Pancreas (tissue), 10 donors: ENCODE measurements around the gene BARX1. TPM values are rescaled to one million over a fixed set of nuclear protein-coding genes. Genes with fewer than 3 reads are reported as not detected.

Experiments
- ATAC-seq, 4 donors: fragments of 200-7000 bp; cut with Tn5 transposase; one replicate each; pipeline versions ENCODE4 v1.8.0 to v1.9.1; 2020; ENCODE audit warnings: mild to moderate bottlenecking in 4 of 4, moderate library complexity in 4 of 4
- DNase-seq, 6 donors: peaks; one replicate each; pipeline ENCODE4 v3.0.0-alpha.2; 2020
- FAIRE-seq: peaks from 2 replicates; lab custom pipeline; 2012; peaks lifted over from hg19 to GRCh38; lab: Jason Lieb, UNC
- H3K27ac ChIP-seq, 4 donors: fragments of 200-600 bp; sonication (generic); 1 replicate in 3 of 4; 2 replicates in 1 of 4; pipeline versions ENCODE4 v1.5.0 to v1.8.0; 2020
- H3K27me3 ChIP-seq, 4 donors: fragments of 200-600 bp; one replicate each; pipeline ENCODE4 v1.8.0; 2021
- H3K36me3 ChIP-seq, 3 donors: fragments of 200-600 bp; sonication (generic) in 1 of 3; one replicate each; pipeline versions ENCODE4 v1.5.0 to v1.8.0; 2020 to 2021
- H3K4me1 ChIP-seq, 3 donors: fragments of 200-600 bp; one replicate each; pipeline ENCODE4 v1.8.0; 2021
- H3K4me3 ChIP-seq, 4 donors: fragments of 200-600 bp; sonication (generic) in 2 of 4; one replicate each; pipeline versions ENCODE4 v1.5.0 to v1.8.0; 2020 to 2021
- H3K9me3 ChIP-seq, 4 donors: fragments of 200-600 bp; one replicate each; pipeline ENCODE4 v1.8.0; 2021
- WGBS, 2 donors: extraction: QIAGEN DNeasy Blood & Tissue Kit; methylation state at CpG; one replicate each; pipeline ENCODE4 v1.1.7; 2013; 5-methylcytosine and 5-hydroxymethylcytosine counted together
- intact Hi-C, 3 donors: fragments of 100-400 bp; cut with DNase I; formaldehyde crosslinking; loops; one replicate each; pipeline versions ENCODE4 v1.11.1 to v1.14.2; 2022
- polyA plus RNA-seq, 2 donors: library from polyadenylated mRNA; stranded (reverse); fragments of 200-250 nt; gene quantifications; one replicate each; pipeline ENCODE4 v1.2.3, GENCODE V29; 2013
- total RNA-seq, 6 donors: library from RNA; stranded (reverse); fragmentation: NEBNext Ultra II Directional in 4 of 6; extraction: Animal tissue kit (Norgen Biotek cat#: 25700) in 4 of 6; gene quantifications; one replicate each; pipeline versions ENCODE4 v1.2.1 to v1.2.4, GENCODE V29; 2021 to 2023
- TF ChIP-seq, protein P1 (sequence below), 4 donors: fragments of 200-600 bp; sonication (generic) in 3 of 4; IDR thresholded peaks; one replicate each; pipeline versions ENCODE4 v1.5.0 to v1.8.0; 2021; ENCODE audit warnings: antibody characterized with exemption in 4 of 4
- donor health status: healthy with polysubstance abuse.
- donor health status: DM: no; HTN: no; CAD: no; lungs with moderate emphysema.
- donor health status: DM: no; HTN: no; CAD: no.
- donor health status: control.
- donor health status: control.
- donor health status: Bipolar disorder and iron deficiency.
- donor health status: DM: yes; HTN: yes; CAD: no.
- donor health status: DM: no; HTN: no; CAD: no.
- donor health status: DM: no; HTN: no; CAD: no.
- donor health status: DM: yes; HTN: yes; CAD: no.

The BARX1 gene
- total and polyA plus RNA-seq, 8 donors = 0.19 to 3.7 (median 1.1) TPM; not detected in 3

DNA sequence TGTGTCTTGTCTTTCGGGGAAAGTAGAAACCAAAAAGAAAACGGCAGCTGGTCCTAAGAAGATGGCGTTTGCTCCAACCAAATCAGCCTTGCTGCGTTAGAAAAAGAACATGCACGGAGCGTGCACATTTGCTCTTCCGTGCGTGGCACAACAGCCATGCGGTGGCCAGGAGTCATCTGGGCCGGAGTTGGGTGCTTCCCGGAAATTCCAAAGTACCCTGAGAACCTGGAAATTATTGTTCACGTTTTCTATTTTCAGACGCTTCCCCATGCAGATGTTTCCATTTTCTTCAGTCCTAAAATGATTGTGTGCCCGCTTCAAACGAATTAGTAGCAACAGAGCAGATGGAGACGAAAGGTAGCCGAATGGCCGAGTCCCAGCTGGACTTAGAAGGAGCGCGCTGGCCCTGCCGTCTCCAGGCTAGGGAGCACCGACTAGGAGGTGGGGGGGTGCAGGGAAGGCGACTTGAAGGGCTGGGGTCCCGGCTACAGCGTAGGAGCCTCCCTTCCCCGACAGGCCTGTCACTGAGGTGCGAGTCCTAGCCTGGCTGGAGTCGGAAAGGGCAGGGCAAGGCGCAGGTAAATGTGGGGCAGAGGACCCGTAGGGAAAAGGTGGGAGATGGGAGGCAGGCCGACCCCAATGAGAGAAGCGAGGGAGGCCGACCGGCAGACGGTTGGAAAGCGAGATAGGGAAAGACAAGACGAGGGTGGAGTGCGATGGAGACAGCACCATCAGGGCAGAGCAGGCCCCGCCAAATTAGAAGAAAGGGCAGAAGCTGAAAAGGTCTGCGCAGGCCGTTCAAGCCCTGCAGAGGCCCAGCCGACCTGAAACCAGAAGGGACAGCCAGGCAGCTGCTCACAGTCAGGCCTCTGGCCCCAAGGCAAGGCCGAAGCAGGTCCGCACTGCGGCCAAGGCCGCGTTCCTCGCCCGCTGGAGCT lies 1.4 kb downstream of the BARX1 start:
- WGBS, 2 donors = 43 to 44% methylated on average over 42 to 49 of the region's 49 CpGs
- no peak for FAIRE-seq
- Histone ChIP-seq H3K27me3 (peaks cover 3 to 63% (median 29%) of the 10 kb centered on the region in 4 donors), H3K4me3 (no peak overlapping the region), H3K36me3 (no peaks in the 10 kb centered on the region), H3K9me3 (no peaks in the 10 kb centered on the region), H3K27ac (no peak overlapping the region), H3K4me1 (peaks cover 0 to 17% (median 6%) of the 10 kb centered on the region in 3 donors)
- peak in 1 of 6 donors; percentile 38 for DNase-seq
- intact Hi-C loops = loop anchor here in 1 of 3 donors (10.0 kb wide), 1 partner anchor 269 kb away; no protein-coding TSS in a partner anchor
- TF ChIP-seq, protein P1, sequence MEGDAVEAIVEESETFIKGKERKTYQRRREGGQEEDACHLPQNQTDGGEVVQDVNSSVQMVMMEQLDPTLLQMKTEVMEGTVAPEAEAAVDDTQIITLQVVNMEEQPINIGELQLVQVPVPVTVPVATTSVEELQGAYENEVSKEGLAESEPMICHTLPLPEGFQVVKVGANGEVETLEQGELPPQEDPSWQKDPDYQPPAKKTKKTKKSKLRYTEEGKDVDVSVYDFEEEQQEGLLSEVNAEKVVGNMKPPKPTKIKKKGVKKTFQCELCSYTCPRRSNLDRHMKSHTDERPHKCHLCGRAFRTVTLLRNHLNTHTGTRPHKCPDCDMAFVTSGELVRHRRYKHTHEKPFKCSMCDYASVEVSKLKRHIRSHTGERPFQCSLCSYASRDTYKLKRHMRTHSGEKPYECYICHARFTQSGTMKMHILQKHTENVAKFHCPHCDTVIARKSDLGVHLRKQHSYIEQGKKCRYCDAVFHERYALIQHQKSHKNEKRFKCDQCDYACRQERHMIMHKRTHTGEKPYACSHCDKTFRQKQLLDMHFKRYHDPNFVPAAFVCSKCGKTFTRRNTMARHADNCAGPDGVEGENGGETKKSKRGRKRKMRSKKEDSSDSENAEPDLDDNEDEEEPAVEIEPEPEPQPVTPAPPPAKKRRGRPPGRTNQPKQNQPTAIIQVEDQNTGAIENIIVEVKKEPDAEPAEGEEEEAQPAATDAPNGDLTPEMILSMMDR (IDR thresholded peaks at IDR 0.05) = no peak
- ATAC-seq = no peak

DNA sequence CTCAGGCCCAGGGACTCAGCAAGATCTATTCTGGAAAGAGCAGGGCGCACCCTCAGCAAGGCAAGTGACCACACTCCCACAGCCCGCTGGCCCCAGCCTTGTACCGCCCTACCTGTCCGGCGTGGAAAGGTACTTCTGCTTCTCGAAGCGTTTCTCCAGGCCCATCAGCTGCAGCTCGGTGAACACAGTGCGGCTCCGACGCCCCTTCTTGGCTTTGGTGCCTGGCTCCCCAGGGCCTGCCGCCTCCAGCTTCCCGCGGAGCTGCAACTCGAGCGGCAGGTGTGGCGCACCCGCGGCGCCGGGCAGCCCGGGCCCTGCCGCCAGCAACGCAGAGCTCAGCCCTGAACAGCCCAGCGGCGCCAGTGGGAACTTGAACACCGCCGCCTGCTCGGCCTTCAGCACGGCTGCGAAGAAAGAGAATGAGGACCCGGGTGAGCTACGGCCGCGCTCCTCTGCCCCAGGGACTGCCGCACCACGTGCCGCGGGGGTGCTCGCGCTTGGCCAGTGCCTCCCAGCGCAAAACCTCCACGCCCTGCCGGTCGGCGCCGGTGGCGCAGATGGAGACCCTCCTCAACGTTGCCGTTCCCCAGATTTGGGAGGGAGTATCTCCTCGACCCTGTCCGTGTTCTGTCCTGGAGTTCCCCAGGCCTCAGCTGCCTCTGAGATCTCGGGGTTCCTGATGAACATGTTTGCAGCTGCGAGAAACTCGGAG lies 2.2 kb downstream of the BARX1 start:
- no peak overlapping the region for H3K27ac ChIP-seq
- TF ChIP-seq, protein P1 (IDR thresholded peaks at IDR 0.05) = no peak
- H3K9me3 ChIP-seq = no peaks in the 10 kb centered on the region
- intact Hi-C loops = loop anchor here in 1 of 3 donors (10.0 kb wide), 1 partner anchor 268 kb away; no protein-coding TSS in a partner anchor
- H3K27me3 ChIP-seq = peaks cover 3 to 55% (median 24%) of the 10 kb centered on the region in 4 donors
- DNase-seq (peak in 3 of 6 donors; percentile 32 to 70 (median 68)), ATAC-seq (peak; percentile 24 to 57 (median 40)), FAIRE-seq (no peak)
- H3K36me3 ChIP-seq = no peaks in the 10 kb centered on the region
- H3K4me1 ChIP-seq = peaks cover 0 to 14% (median 6%) of the 10 kb centered on the region in 3 donors
- WGBS, 2 donors = 5 to 8% methylated on average over 55 of the region's 55 CpGs
- no peak overlapping the region for H3K4me3 ChIP-seq

DNA sequence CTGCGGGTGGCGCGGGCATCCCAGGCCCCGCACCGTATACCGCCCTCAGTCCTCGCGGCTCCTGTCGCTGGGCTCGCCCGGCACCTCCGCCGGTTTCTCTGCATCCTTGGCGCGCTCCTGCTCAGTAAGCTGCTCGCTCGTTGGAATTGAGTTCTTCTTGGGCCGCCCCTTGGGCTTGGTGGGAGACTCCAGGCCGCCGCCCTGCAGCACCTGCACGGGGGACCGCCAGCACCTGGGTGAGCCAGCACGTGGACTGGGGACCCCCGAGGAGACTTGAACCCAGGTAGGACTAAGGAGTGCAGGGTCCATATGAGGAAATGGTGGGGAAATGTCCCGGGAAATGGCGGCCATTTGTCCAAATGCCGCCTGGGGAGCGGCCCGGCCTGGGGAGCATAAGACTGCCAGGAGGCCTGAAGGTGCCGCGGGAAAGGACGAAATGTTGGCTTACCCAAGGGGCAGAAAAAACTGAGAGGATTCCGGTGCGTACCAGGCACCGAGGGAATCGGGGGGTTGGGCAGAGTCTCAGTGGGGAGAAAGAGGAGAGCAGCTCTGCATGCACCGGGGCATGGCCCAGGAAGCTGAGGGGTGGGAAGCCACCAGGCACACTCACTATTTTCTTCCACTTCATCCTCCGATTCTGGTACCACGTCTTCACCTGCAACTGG lies 2.9 kb downstream of the BARX1 start:
- H3K27me3 ChIP-seq = peaks cover 3 to 53% (median 24%) of the 10 kb centered on the region in 4 donors
- WGBS, 2 donors = 16 to 22% methylated on average over 39 of the region's 39 CpGs
- DNase-seq = no peak
- H3K4me1 ChIP-seq = peaks cover 0 to 14% (median 6%) of the 10 kb centered on the region in 3 donors
- H3K36me3 ChIP-seq = no peaks in the 10 kb centered on the region
- TF ChIP-seq, protein P1 (IDR thresholded peaks at IDR 0.05) = no peak
- H3K9me3 ChIP-seq = no peaks in the 10 kb centered on the region
- no peak for FAIRE-seq
- intact Hi-C loops = loop anchor here in 1 of 3 donors (10.0 kb wide), 1 partner anchor 267 kb away; no protein-coding TSS in a partner anchor
- no peak for ATAC-seq
- H3K27ac ChIP-seq = no peak overlapping the region
- H3K4me3 ChIP-seq = peak overlapping the region in 2 of 4 donors; percentile 41 to 45

DNA sequence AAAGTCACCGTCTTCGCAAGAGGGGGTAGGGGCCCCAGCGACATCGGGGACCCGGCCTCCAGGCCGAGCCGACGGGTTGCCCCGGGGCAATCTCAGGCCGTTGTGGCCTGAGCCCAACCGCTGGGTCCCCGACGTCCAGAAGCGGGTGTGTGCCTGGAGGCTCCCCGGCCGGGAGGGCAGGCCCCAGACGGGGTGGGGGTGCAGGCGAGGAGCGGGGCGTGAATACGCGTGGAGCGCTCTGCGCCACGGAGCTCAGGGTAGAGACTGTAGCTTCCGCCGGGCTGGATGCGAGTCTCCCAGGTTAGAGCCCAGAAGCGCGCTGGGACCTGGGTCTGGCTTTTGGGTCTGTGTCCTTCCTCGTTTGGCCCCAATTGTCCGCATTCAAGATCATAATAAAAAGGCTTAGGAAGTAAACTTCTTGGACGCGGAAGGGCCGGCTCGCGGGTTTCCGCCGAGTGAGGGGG lies 3.5 kb downstream of the BARX1 start:
- Histone ChIP-seq H3K27me3 (peaks cover 3 to 49% (median 24%) of the 10 kb centered on the region in 4 donors), H3K4me1 (peaks cover 0 to 14% (median 6%) of the 10 kb centered on the region in 3 donors), H3K36me3 (no peaks in the 10 kb centered on the region), H3K27ac (no peak overlapping the region), H3K4me3 (peak overlapping the region in 3 of 4 donors; percentile 38 to 45 (median 41)), H3K9me3 (no peaks in the 10 kb centered on the region)
- ATAC-seq (peak in 3 of 4 donors; percentile 26 to 33 (median 29)), FAIRE-seq (no peak), DNase-seq (peak in 1 of 6 donors; percentile 63)
- TF ChIP-seq, protein P1 (IDR thresholded peaks at IDR 0.05) = no peak
- WGBS, 2 donors = 6% methylated on average over 39 of the region's 39 CpGs
- intact Hi-C loops = loop anchor here in 1 of 3 donors (10.0 kb wide), 1 partner anchor 267 kb away; no protein-coding TSS in a partner anchor
